HCT116 (cell line): ENCODE measurements around the gene LRRC4B. TPM values are rescaled to one million over a fixed set of nuclear protein-coding genes. Genes with fewer than 3 reads are reported as not detected.

ENCODE experiments used
- ATAC-seq: fragments of 200-7000 bp; cut with Tn5 transposase; 2 replicates; pipeline ENCODE4 v1.9.1; 2020; ENCODE audit warnings: mild to moderate bottlenecking, moderate library complexity
- BruUV-seq: library from RNA; stranded (reverse); fragments of 400-500 nt; replicated peaks from 2 replicates; lab custom pipeline; 2021; lab: Mats Ljungman, UMichigan
- CTCF ChIA-PET: fragments of 300-600 bp; sonication (Branson Sonifier 250); formaldehyde crosslinking; loops from one replicate; lab custom pipeline; 2021; ENCODE audit warnings: antibody characterized with exemption; lab: Charles Lee
- POLR2A ChIA-PET: fragments of 300-600, 350-600 bp; sonication (Branson Sonifier 250); formaldehyde crosslinking; loops from one replicate; lab custom pipeline; 2021; ENCODE audit warnings: antibody characterized with exemption; lab: Charles Lee
- RAD21 ChIA-PET, 2 experiments: fragments of 300-600 bp; sonication (Branson Sonifier 250); formaldehyde crosslinking; loops; one replicate each; lab custom pipeline; 2023; ENCODE audit warnings: low total read pairs in 2 of 2; ENCODE audit not compliant: uncharacterized antibody in 2 of 2, unreplicated experiment in 2 of 2, low non-redundant PET in 1 of 2; lab: Charles Lee
- DNase-seq: peaks from one replicate; pipeline ENCODE4 v3.0.0-alpha.2; 2010; ENCODE audit warnings: low read depth, low spot score
- H2AFZ ChIP-seq: fragments of 200-600 bp; shearing (Covaris generic), sonication (generic); 2 replicates; pipeline ENCODE4 v1.6.1; 2017; ENCODE audit warnings: low read depth, mixed run types, mixed read lengths, antibody characterized with exemption, low read length; ENCODE audit not compliant: poor library complexity, severe bottlenecking
- H3K27ac ChIP-seq: 2 replicates; pipeline ENCODE4 v1.5.1; 2012; ENCODE audit warnings: low read depth, low read length
- H3K27me3 ChIP-seq: fragments of 200-600 bp; sonication (generic); 2 replicates; pipeline ENCODE4 v1.6.1; 2016; ENCODE audit warnings: mixed run types, low read length, mixed read lengths; ENCODE audit not compliant: insufficient read depth
- H3K36me3 ChIP-seq, 2 experiments: fragments of 200-500 bp in 1 of 2; fragments of 200-600 bp in 1 of 2; sonication (Bioruptor generic) in 1 of 2; sonication (generic) in 1 of 2; 2 replicates each; pipeline versions ENCODE4 v1.5.1 to v1.6.1; 2014 to 2016; ENCODE audit warnings: low read length in 2 of 2, inconsistent platforms in 1 of 2, mixed read lengths in 1 of 2, mixed run types in 1 of 2; ENCODE audit not compliant: insufficient read depth in 2 of 2, control insufficient read depth in 1 of 2
- H3K4me1 ChIP-seq, 2 experiments: fragments of 200-600 bp in 1 of 2; sonication (generic) in 1 of 2; 2 replicates each; pipeline versions ENCODE4 v1.5.1 to v1.6.1; 2012 to 2017; ENCODE audit warnings: low read length in 2 of 2, inconsistent platforms in 1 of 2, mild to moderate bottlenecking in 1 of 2, mixed read lengths in 1 of 2, mixed run types in 1 of 2, moderate library complexity in 1 of 2; ENCODE audit not compliant: insufficient read depth in 2 of 2, control insufficient read depth in 1 of 2
- H3K4me2 ChIP-seq: fragments of 200-600 bp; sonication (generic); 2 replicates; pipeline ENCODE4 v1.6.1; 2017; ENCODE audit warnings: mixed run types, low read length, mixed read lengths
- H3K4me3 ChIP-seq, 2 experiments: fragments of 200-600 bp in 1 of 2; sonication (generic) in 1 of 2; replicated peaks in 1 of 2; 2 replicates each; pipeline ENCODE4 v1.5.1; 2011 to 2016; ENCODE audit warnings: low read length in 2 of 2, control low read depth in 1 of 2, low read depth in 1 of 2, mild to moderate bottlenecking in 1 of 2, mixed read lengths in 1 of 2, mixed run types in 1 of 2
- H3K79me2 ChIP-seq: fragments of 200-600 bp; sonication (generic); 2 replicates; pipeline ENCODE4 v1.6.1; 2017; ENCODE audit warnings: mild to moderate bottlenecking, mixed run types, low read length, moderate library complexity, mixed read lengths; ENCODE audit not compliant: insufficient read depth
- H3K9ac ChIP-seq: fragments of 200-600 bp; sonication (generic); 2 replicates; pipeline ENCODE4 v1.6.1; 2016; ENCODE audit warnings: low read length, mixed read lengths
- H3K9me2 ChIP-seq: fragments of 200-600 bp; sonication (generic), shearing (Covaris generic); 2 replicates; pipeline ENCODE4 v1.6.1; 2017; ENCODE audit warnings: mixed run types, mild to moderate bottlenecking, moderate library complexity; ENCODE audit not compliant: insufficient read depth
- H3K9me3 ChIP-seq, 2 experiments: fragments of 200-500 bp in 1 of 2; fragments of 200-600 bp in 1 of 2; sonication (Bioruptor generic) in 1 of 2; sonication (generic) in 1 of 2; 2 replicates each; pipeline ENCODE4 v1.6.1; 2014 to 2017; ENCODE audit warnings: low read length in 2 of 2, mixed read lengths in 2 of 2, inconsistent platforms in 1 of 2, low read depth in 1 of 2, mild to moderate bottlenecking in 1 of 2, mixed run types in 1 of 2, moderate library complexity in 1 of 2; ENCODE audit not compliant: control insufficient read depth in 1 of 2, insufficient read depth in 1 of 2
- H4K20me1 ChIP-seq: fragments of 200-600 bp; sonication (generic), shearing (Covaris generic); 2 replicates; pipeline ENCODE4 v1.6.1; 2017; ENCODE audit warnings: mixed run types, mild to moderate bottlenecking, moderate library complexity; ENCODE audit not compliant: insufficient read depth
- CEBPB ChIP-seq: IDR thresholded peaks from 2 replicates; pipeline ENCODE4 v1.6.1; 2012; ENCODE audit warnings: low read depth
- ELF1 ChIP-seq: IDR thresholded peaks from 2 replicates; pipeline ENCODE4 v1.6.1; 2012; ENCODE audit warnings: low read depth, borderline replicate concordance
- EZH2 ChIP-seq: fragments of 200-600 bp; sonication (generic); IDR thresholded peaks from 2 replicates; pipeline ENCODE4 v1.6.1; 2017; ENCODE audit warnings: antibody characterized with exemption, mixed run types
- EZH2phosphoT487 ChIP-seq: fragments of 200-600 bp; IDR thresholded peaks from 2 replicates; pipeline ENCODE4 v1.6.1; 2018; ENCODE audit warnings: antibody characterized with exemption, borderline replicate concordance
- FOSL1 ChIP-seq: IDR thresholded peaks from 2 replicates; pipeline ENCODE4 v1.6.1; 2012; ENCODE audit warnings: low read depth
- POLR2A ChIP-seq: IDR thresholded peaks from 2 replicates; pipeline ENCODE4 v1.7.0; 2011; ENCODE audit warnings: borderline replicate concordance; ENCODE audit not compliant: insufficient read depth, insufficient read length; ENCODE audit errors: extremely low read depth
- POLR2AphosphoS5 ChIP-seq: IDR thresholded peaks from 2 replicates; pipeline ENCODE4 v1.6.1; 2011; ENCODE audit warnings: mild to moderate bottlenecking, low read depth, low read length, moderate library complexity
- RAD21 ChIP-seq: IDR thresholded peaks from 2 replicates; pipeline ENCODE4 v1.6.1; 2012; ENCODE audit warnings: low read depth, mild to moderate bottlenecking
- SIN3A ChIP-seq: IDR thresholded peaks from 2 replicates; pipeline ENCODE4 v1.6.1; 2012; ENCODE audit warnings: low read depth
- SP1 ChIP-seq: IDR thresholded peaks from 2 replicates; pipeline ENCODE4 v1.6.1; 2012; ENCODE audit warnings: low read depth
- SRF ChIP-seq: IDR thresholded peaks from 2 replicates; pipeline ENCODE4 v1.6.1; 2012; ENCODE audit warnings: low read depth
- TCF7L2 ChIP-seq: IDR thresholded peaks from 2 replicates; pipeline ENCODE4 v1.7.0; 2011; ENCODE audit warnings: borderline replicate concordance, inconsistent platforms; ENCODE audit not compliant: insufficient read depth, insufficient read length; ENCODE audit errors: extremely low read depth
- YY1 ChIP-seq: IDR thresholded peaks from 2 replicates; pipeline ENCODE4 v1.6.1; 2011; ENCODE audit warnings: low read length, low read depth, moderate library complexity, mild to moderate bottlenecking; ENCODE audit not compliant: insufficient replicate concordance; ENCODE audit errors: extremely low read depth
- ZFX ChIP-seq: fragments of 450-650 bp; IDR thresholded peaks from 2 replicates; pipeline ENCODE4 v1.6.1; 2017
- intact Hi-C: fragments of 100-400 bp; cut with micrococcal nuclease; formaldehyde crosslinking; loops from 2 replicates; pipeline ENCODE4 v1.10.0; 2022
- total RNA-seq: library from RNA; stranded (reverse); gene quantifications from one replicate; pipeline ENCODE4 v1.2.1, GENCODE V29; 2021; ENCODE audit not compliant: unreplicated experiment
- TF ChIP-seq, protein P1 (sequence below): IDR thresholded peaks from 2 replicates; pipeline ENCODE4 v1.6.1; 2012; ENCODE audit warnings: low read depth
- TF ChIP-seq, protein P2 (sequence below), 3 experiments: fragments of 200-600 bp in 1 of 3; sonication (generic) in 1 of 3; IDR thresholded peaks in 2 of 3; conservative IDR thresholded peaks in 1 of 3; 2 replicates each; pipeline ENCODE4 v1.5.1; 2012 to 2017; ENCODE audit warnings: low read depth in 2 of 3, low read length in 2 of 3, antibody characterized with exemption in 1 of 3, borderline replicate concordance in 1 of 3, control low read depth in 1 of 3, mild to moderate bottlenecking in 1 of 3, mixed read lengths in 1 of 3, mixed run types in 1 of 3, moderate library complexity in 1 of 3; ENCODE audit not compliant: insufficient read depth in 1 of 3
- TF ChIP-seq, protein P3 (sequence below): IDR thresholded peaks from 2 replicates; pipeline ENCODE4 v1.6.1; 2012

Gene LRRC4B
- total RNA-seq, 1 experiment from 2014 or later: 0.89 TPM

DNA sequence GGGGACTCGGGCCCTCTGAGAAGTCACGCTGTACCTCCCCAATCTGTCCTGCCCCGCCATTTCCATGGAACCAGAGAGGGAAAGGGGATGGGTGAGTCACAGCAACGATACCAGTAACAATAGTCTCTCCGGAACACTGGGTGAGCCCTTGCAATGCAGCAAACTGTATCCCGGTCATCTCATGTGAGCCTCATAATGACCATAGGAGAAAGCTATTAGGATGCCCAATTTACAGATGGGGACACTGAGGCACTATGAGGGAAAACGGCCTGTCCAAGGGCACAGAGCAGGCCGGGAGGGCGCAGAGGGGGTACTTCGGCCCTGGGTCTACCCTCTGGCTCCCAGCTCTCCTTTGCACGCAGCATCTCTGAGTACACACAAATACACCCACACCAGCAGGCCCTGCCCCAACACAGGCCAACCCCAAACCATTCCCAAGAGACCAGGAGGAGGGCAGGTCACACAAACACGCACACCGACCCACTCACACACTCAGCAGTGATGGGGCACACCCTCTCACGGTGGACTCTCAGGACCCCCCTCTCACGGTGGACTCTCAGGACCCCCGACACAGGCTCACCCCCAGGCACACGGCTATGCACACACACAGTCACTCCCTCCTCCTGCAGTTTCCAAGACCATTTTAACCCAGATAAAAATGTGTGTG, 18.2 kb downstream of the LRRC4B start (continued):
- TF ChIP-seq, protein P1, sequence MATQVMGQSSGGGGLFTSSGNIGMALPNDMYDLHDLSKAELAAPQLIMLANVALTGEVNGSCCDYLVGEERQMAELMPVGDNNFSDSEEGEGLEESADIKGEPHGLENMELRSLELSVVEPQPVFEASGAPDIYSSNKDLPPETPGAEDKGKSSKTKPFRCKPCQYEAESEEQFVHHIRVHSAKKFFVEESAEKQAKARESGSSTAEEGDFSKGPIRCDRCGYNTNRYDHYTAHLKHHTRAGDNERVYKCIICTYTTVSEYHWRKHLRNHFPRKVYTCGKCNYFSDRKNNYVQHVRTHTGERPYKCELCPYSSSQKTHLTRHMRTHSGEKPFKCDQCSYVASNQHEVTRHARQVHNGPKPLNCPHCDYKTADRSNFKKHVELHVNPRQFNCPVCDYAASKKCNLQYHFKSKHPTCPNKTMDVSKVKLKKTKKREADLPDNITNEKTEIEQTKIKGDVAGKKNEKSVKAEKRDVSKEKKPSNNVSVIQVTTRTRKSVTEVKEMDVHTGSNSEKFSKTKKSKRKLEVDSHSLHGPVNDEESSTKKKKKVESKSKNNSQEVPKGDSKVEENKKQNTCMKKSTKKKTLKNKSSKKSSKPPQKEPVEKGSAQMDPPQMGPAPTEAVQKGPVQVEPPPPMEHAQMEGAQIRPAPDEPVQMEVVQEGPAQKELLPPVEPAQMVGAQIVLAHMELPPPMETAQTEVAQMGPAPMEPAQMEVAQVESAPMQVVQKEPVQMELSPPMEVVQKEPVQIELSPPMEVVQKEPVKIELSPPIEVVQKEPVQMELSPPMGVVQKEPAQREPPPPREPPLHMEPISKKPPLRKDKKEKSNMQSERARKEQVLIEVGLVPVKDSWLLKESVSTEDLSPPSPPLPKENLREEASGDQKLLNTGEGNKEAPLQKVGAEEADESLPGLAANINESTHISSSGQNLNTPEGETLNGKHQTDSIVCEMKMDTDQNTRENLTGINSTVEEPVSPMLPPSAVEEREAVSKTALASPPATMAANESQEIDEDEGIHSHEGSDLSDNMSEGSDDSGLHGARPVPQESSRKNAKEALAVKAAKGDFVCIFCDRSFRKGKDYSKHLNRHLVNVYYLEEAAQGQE: no peak
- TF ChIP-seq RAD21: no peak
- TF ChIP-seq CEBPB: no peak
- no peak for TF ChIP-seq SP1
- no peak for TF ChIP-seq ZFX
- TF ChIP-seq FOSL1: no peak
- TF ChIP-seq, all 23 proteins: peak for 0

DNA sequence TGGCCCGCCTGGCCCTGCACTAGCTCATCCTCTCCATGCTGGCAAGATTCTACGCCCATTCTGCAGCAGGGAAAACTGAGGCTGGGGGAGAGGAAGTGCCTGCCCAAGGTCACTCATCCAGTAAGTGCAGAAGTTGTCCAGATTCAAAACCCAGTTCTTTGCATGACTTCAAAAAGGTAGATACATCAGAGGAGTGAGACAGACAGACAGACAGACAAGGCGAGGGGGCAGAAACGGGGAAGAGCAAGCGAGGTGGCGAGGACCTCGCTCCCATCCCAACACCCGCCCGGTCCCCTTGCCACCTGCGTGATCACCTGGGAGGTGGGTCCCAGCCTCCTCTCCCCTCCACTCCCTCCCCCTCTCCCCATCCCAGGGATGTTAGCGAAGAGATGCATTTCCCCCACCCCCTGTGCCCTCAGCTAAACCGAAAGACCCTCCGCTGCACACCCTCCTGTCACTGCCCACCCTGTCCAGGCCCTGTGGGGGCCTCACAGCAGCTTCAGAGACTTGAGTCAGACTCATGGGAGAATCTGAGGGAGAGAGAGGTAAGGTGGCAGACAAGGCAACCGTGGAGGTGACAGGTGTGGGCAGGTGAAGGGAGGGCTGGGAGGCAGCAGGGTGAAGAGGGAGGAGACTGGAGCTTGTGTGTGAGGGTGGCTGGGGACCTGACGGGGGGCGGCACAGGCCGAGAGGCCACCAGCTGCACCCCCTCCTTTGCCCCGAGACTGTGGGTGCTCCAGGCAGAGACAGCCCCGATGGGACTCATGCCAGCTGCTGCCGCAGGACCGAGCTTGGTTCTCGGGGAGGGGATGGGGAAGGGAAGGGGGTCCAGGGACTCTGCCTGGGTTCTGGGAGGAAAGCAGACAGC, 18.9 kb downstream of the LRRC4B start:
- no peak overlapping the region for H2AFZ ChIP-seq
- no peak overlapping the region for H3K9ac ChIP-seq
- no peak for ATAC-seq
- no peak overlapping the region for H3K27ac ChIP-seq
- H3K9me3 ChIP-seq: no peaks in the 10 kb centered on the region
- H3K27me3 ChIP-seq: no peaks in the 10 kb centered on the region
- no peaks in the 10 kb centered on the region for H3K79me2 ChIP-seq
- POLR2A ChIA-PET: no interaction called here
- no peak overlapping the region for H3K4me2 ChIP-seq
- no peaks in the 10 kb centered on the region for H4K20me1 ChIP-seq
- intact Hi-C loops: no loop called here
- BruUV-seq: no TSS peak
- H3K36me3 ChIP-seq: no peaks in the 10 kb centered on the region
- DNase-seq: no peak
- RAD21 ChIA-PET: no interaction called here
- H3K4me1 ChIP-seq: no peaks in the 10 kb centered on the region
- H3K4me3 ChIP-seq: no peak overlapping the region
- CTCF ChIA-PET: interaction anchor here (0.7 kb wide), 1 partner anchor 234 kb away, joined by 4 read pairs; no protein-coding TSS in a partner anchor
- no peaks in the 10 kb centered on the region for H3K9me2 ChIP-seq
- no peak for TF ChIP-seq TCF7L2
- no peak for TF ChIP-seq ZFX
- TF ChIP-seq POLR2AphosphoS5: no peak
- TF ChIP-seq, protein P2, sequence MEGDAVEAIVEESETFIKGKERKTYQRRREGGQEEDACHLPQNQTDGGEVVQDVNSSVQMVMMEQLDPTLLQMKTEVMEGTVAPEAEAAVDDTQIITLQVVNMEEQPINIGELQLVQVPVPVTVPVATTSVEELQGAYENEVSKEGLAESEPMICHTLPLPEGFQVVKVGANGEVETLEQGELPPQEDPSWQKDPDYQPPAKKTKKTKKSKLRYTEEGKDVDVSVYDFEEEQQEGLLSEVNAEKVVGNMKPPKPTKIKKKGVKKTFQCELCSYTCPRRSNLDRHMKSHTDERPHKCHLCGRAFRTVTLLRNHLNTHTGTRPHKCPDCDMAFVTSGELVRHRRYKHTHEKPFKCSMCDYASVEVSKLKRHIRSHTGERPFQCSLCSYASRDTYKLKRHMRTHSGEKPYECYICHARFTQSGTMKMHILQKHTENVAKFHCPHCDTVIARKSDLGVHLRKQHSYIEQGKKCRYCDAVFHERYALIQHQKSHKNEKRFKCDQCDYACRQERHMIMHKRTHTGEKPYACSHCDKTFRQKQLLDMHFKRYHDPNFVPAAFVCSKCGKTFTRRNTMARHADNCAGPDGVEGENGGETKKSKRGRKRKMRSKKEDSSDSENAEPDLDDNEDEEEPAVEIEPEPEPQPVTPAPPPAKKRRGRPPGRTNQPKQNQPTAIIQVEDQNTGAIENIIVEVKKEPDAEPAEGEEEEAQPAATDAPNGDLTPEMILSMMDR (IDR thresholded peaks at IDR 0.05 in 2 of 3, conservative IDR thresholded peaks at IDR 0.05 in 1 of 3; ENCODE audit: borderline replicate concordance in 1 of 3, insufficient read depth in 1 of 3, low read depth in 2 of 3, low read length in 2 of 3): no peak
- no peak for TF ChIP-seq RAD21
- TF ChIP-seq, protein P3, sequence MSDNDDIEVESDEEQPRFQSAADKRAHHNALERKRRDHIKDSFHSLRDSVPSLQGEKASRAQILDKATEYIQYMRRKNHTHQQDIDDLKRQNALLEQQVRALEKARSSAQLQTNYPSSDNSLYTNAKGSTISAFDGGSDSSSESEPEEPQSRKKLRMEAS: no peak
- no peak for TF ChIP-seq SP1
- TF ChIP-seq EZH2: no peak
- TF ChIP-seq ELF1: no peak
- TF ChIP-seq EZH2phosphoT487: no peak
- no peak for TF ChIP-seq SIN3A
- no peak for TF ChIP-seq SRF
- TF ChIP-seq POLR2A: no peak
- no peak for TF ChIP-seq YY1
